Activated CD4-positive, alpha-beta T cell treated with anti-CD3 and anti-CD28 coated beads, Interleukin-2, amount 10 ng/mL, durations not matched to agents 7 days and 5 days (primary cell): ENCODE results near the gene GTF2F2. TPM values are rescaled to one million over a fixed set of nuclear protein-coding genes. Genes with fewer than 3 reads are reported as not detected.
A peak's percentile ranks its signal among the peaks of the same experiment; 100 is the strongest.

Source experiments
- CTCF ChIA-PET: fragments of 350-600 bp; sonication (Branson Sonifier 250); formaldehyde crosslinking; loops from one replicate; lab custom pipeline; 2021; ENCODE audit warnings: antibody characterized with exemption; lab: Charles Lee
- POLR2A ChIA-PET: fragments of 350-600 bp; sonication (Branson Sonifier 250); formaldehyde crosslinking; loops from one replicate; lab custom pipeline; 2021; ENCODE audit warnings: antibody characterized with exemption; lab: Charles Lee
- DNase-seq: peaks from one replicate; pipeline ENCODE4 v3.0.0-alpha.2; 2020
- H3K27ac Mint-ChIP-seq: one replicate; pipeline ENCODE4 v1.8.0; 2021; ENCODE audit warnings: mild to moderate bottlenecking, moderate library complexity, mixed read lengths
- H3K27me3 Mint-ChIP-seq: one replicate; pipeline ENCODE4 v1.8.0; 2021; ENCODE audit warnings: mixed read lengths
- H3K36me3 Mint-ChIP-seq: one replicate; pipeline ENCODE4 v1.8.0; 2021; ENCODE audit warnings: low read depth, mixed read lengths
- H3K4me1 Mint-ChIP-seq: one replicate; pipeline ENCODE4 v1.8.0; 2021; ENCODE audit warnings: mixed read lengths
- H3K4me3 Mint-ChIP-seq: one replicate; pipeline ENCODE4 v1.8.0; 2021; ENCODE audit warnings: mild to moderate bottlenecking, moderate library complexity, mixed read lengths
- H3K9me3 Mint-ChIP-seq: one replicate; pipeline ENCODE4 v1.8.0; 2021; ENCODE audit warnings: mixed read lengths
- total RNA-seq, 2 experiments: library from RNA; stranded (reverse); gene quantifications; one replicate each; pipeline ENCODE4 v1.2.3, GENCODE V29; 2021

The GTF2F2 gene
- total RNA-seq, 2 experiments from 2014 or later, result 15.3 to 17.1 TPM

GRCh38 chr13:45256254-45256653 is 135.9 kb downstream of the GTF2F2 start:
- Mint-ChIP-seq H3K36me3 (peaks cover 11% of the 10 kb centered on the region), H3K4me1 (peaks cover 15% of the 10 kb centered on the region), H3K27me3 (no peaks in the 10 kb centered on the region), H3K27ac (no peak overlapping the region), H3K4me3 (no peak overlapping the region), H3K9me3 (no peaks in the 10 kb centered on the region)
- ChIA-PET POLR2A (no interaction called here), CTCF (interaction anchor here (0.8 kb wide), 2 partner anchors 8 to 9 kb away, joined by 3 to 5 read pairs; no protein-coding TSS in a partner anchor)
- no peak for DNase-seq

GRCh38 chr13:45257638-45258333 is 137.5 kb downstream of the GTF2F2 start:
- peaks cover 11% of the 10 kb centered on the region for H3K36me3 Mint-ChIP-seq
- no peak overlapping the region for H3K4me3 Mint-ChIP-seq

GRCh38 chr13:45258334-45258675 is 138.0 kb downstream of the GTF2F2 start:
- no peak overlapping the region for H3K4me3 Mint-ChIP-seq
- H3K36me3 Mint-ChIP-seq, result peaks cover 9% of the 10 kb centered on the region
- ChIA-PET CTCF (interaction anchor here (0.5 kb wide), 1 partner anchor 256 kb away, joined by 3 read pairs; no protein-coding TSS in a partner anchor), POLR2A (no interaction called here)
- H3K9me3 Mint-ChIP-seq, result no peaks in the 10 kb centered on the region
- no peak for DNase-seq
- H3K4me1 Mint-ChIP-seq, result peaks cover 15% of the 10 kb centered on the region
- H3K27ac Mint-ChIP-seq, result no peak overlapping the region
- no peaks in the 10 kb centered on the region for H3K27me3 Mint-ChIP-seq

More at GRCh38 chr13:45257638-45258333, 137.5 kb downstream of the GTF2F2 start:
- POLR2A ChIA-PET, result no interaction called here
- CTCF ChIA-PET, result interaction anchor here (0.5 to 0.6 kb wide), 2 partner anchors 47 to 256 kb away, joined by 3 read pairs; no protein-coding TSS in a partner anchor
- DNase-seq, result no peak
- Mint-ChIP-seq H3K4me1 (peaks cover 15% of the 10 kb centered on the region), H3K27me3 (no peaks in the 10 kb centered on the region), H3K9me3 (no peaks in the 10 kb centered on the region), H3K27ac (no peak overlapping the region)

- no peaks in the 10 kb centered on the region for H3K27me3 Mint-ChIP-seq
- no peak for DNase-seq
- H3K4me1 Mint-ChIP-seq, result no peaks in the 10 kb centered on the region
- CTCF ChIA-PET, result no interaction called here
- H3K9me3 Mint-ChIP-seq, result no peaks in the 10 kb centered on the region
- no peak overlapping the region for H3K27ac Mint-ChIP-seq
- H3K36me3 Mint-ChIP-seq, result peaks cover 1% of the 10 kb centered on the region
- no peak overlapping the region for H3K4me3 Mint-ChIP-seq
- POLR2A ChIA-PET, result no interaction called here
Observed at GRCh38 chr13:45267215-45267614, 146.9 kb downstream of the GTF2F2 start.

GRCh38 chr13:45269204-45269603 is 148.9 kb downstream of the GTF2F2 start:
- Mint-ChIP-seq H3K36me3 (peaks cover 1% of the 10 kb centered on the region), H3K4me3 (no peak overlapping the region), H3K4me1 (no peaks in the 10 kb centered on the region), H3K9me3 (no peaks in the 10 kb centered on the region), H3K27me3 (no peaks in the 10 kb centered on the region), H3K27ac (no peak overlapping the region)
- no peak for DNase-seq
- ChIA-PET POLR2A (no interaction called here), CTCF (interaction anchor here (1.8 kb wide), 1 partner anchor 12 kb away, joined by 4 read pairs; no protein-coding TSS in a partner anchor)

GRCh38 chr13:45276913-45277312 is 156.6 kb downstream of the GTF2F2 start:
- Mint-ChIP-seq H3K4me1 (peaks cover 3% of the 10 kb centered on the region), H3K4me3 (no peak overlapping the region), H3K27me3 (no peaks in the 10 kb centered on the region), H3K36me3 (peaks cover 16% of the 10 kb centered on the region), H3K27ac (no peak overlapping the region), H3K9me3 (peaks cover 7% of the 10 kb centered on the region)
- ChIA-PET POLR2A (no interaction called here), CTCF (no interaction called here)
- DNase-seq, result no peak

- peaks cover 16% of the 10 kb centered on the region for H3K36me3 Mint-ChIP-seq
- ChIA-PET POLR2A (no interaction called here), CTCF (no interaction called here)
- H3K9me3 Mint-ChIP-seq, result peaks cover 7% of the 10 kb centered on the region
- DNase-seq, result no peak
- no peaks in the 10 kb centered on the region for H3K27me3 Mint-ChIP-seq
- peaks cover 3% of the 10 kb centered on the region for H3K4me1 Mint-ChIP-seq
- no peak overlapping the region for H3K27ac Mint-ChIP-seq
- H3K4me3 Mint-ChIP-seq, result no peak overlapping the region
Observed at GRCh38 chr13:45278096-45278645, 157.9 kb downstream of the GTF2F2 start.

- peaks cover 16% of the 10 kb centered on the region for H3K36me3 Mint-ChIP-seq
- H3K4me1 Mint-ChIP-seq, result peaks cover 3% of the 10 kb centered on the region
- ChIA-PET POLR2A (no interaction called here), CTCF (interaction anchor here (0.6 to 1.8 kb wide), 3 partner anchors 10 to 1962 kb away, joined by 4 read pairs; no protein-coding TSS in a partner anchor)
- H3K4me3 Mint-ChIP-seq, result no peak overlapping the region
- no peak overlapping the region for H3K27ac Mint-ChIP-seq
- H3K27me3 Mint-ChIP-seq, result no peaks in the 10 kb centered on the region
- no peak for DNase-seq
- H3K9me3 Mint-ChIP-seq, result peaks cover 7% of the 10 kb centered on the region
Observed at GRCh38 chr13:45280011-45280410, 159.7 kb downstream of the GTF2F2 start.

GRCh38 chr13:45280751-45281634 is 160.7 kb downstream of the GTF2F2 start:
- DNase-seq, result peak; percentile 49
- Mint-ChIP-seq H3K36me3 (peaks cover 13% of the 10 kb centered on the region), H3K4me3 (no peak overlapping the region), H3K9me3 (peaks cover 7% of the 10 kb centered on the region), H3K27me3 (no peaks in the 10 kb centered on the region), H3K27ac (no peak overlapping the region), H3K4me1 (peaks cover 3% of the 10 kb centered on the region)
- ChIA-PET CTCF (interaction anchor here (0.6 to 1.8 kb wide), 6 partner anchors 10 to 1963 kb away, joined by 3 to 4 read pairs (median 4); no protein-coding TSS in a partner anchor), POLR2A (no interaction called here)

- ChIA-PET CTCF (no interaction called here), POLR2A (no interaction called here)
Observed at GRCh38 chr13:45282994-45283393, 162.7 kb downstream of the GTF2F2 start.

GRCh38 chr13:45289936-45290563 is 169.7 kb downstream of the GTF2F2 start:
- Mint-ChIP-seq H3K9me3 (no peaks in the 10 kb centered on the region), H3K4me3 (no peak overlapping the region), H3K4me1 (no peaks in the 10 kb centered on the region), H3K27me3 (no peaks in the 10 kb centered on the region), H3K36me3 (peaks cover 4% of the 10 kb centered on the region), H3K27ac (no peak overlapping the region)
- ChIA-PET CTCF (interaction anchor here (1.2 kb wide), 1 partner anchor 8 kb away, joined by 4 read pairs; no protein-coding TSS in a partner anchor), POLR2A (no interaction called here)
- no peak for DNase-seq

More at GRCh38 chr13:45282994-45283393, 162.7 kb downstream of the GTF2F2 start:
- peaks cover 4% of the 10 kb centered on the region for H3K36me3 Mint-ChIP-seq
- no peak overlapping the region for H3K27ac Mint-ChIP-seq
- H3K4me3 Mint-ChIP-seq, result no peak overlapping the region
- no peaks in the 10 kb centered on the region for H3K4me1 Mint-ChIP-seq
- H3K9me3 Mint-ChIP-seq, result no peaks in the 10 kb centered on the region
- DNase-seq, result no peak
- H3K27me3 Mint-ChIP-seq, result no peaks in the 10 kb centered on the region

GRCh38 chr13:45292176-45292575 is 171.9 kb downstream of the GTF2F2 start:
- H3K4me3 Mint-ChIP-seq, result no peak overlapping the region
- H3K27me3 Mint-ChIP-seq, result no peaks in the 10 kb centered on the region
- H3K4me1 Mint-ChIP-seq, result peaks cover 16% of the 10 kb centered on the region
- ChIA-PET POLR2A (no interaction called here), CTCF (interaction anchor here (1.1 to 1.5 kb wide), 2 partner anchors 17 to 102 kb away, joined by 3 read pairs; no protein-coding TSS in a partner anchor)
- no peak overlapping the region for H3K27ac Mint-ChIP-seq
- DNase-seq, result no peak
- no peaks in the 10 kb centered on the region for H3K9me3 Mint-ChIP-seq
- H3K36me3 Mint-ChIP-seq, result peaks cover 11% of the 10 kb centered on the region
